Right lobe of liver (tissue), 6 donors: ENCODE results near the gene XCL1. TPM values are rescaled to one million over a fixed set of nuclear protein-coding genes. Genes with fewer than 3 reads are reported as not detected.

Experiments used
- ATAC-seq, 4 donors: fragments of 200-7000 bp; cut with Tn5 transposase; one replicate each; pipeline ENCODE4 v1.9.1; 2020; ENCODE audit warnings: mild to moderate bottlenecking in 4 of 4, moderate library complexity in 4 of 4
- DNase-seq, 3 donors: peaks; one replicate each; pipeline ENCODE4 v3.0.0-alpha.2; 2020
- H3K27ac ChIP-seq, 3 donors: fragments of 200-600 bp; one replicate each; pipeline ENCODE4 v1.8.0; 2022
- H3K27me3 ChIP-seq, 2 donors: fragments of 200-600 bp; one replicate each; pipeline ENCODE4 v1.8.0; 2022
- H3K36me3 ChIP-seq, 4 donors: fragments of 200-600 bp; sonication (generic) in 1 of 4; one replicate each; pipeline versions ENCODE4 v1.5.1 to v1.8.0; 2017 to 2022; ENCODE audit warnings: control low read depth in 1 of 4
- H3K4me1 ChIP-seq, 4 donors: fragments of 200-600 bp; sonication (generic) in 1 of 4; one replicate each; pipeline versions ENCODE4 v1.5.1 to v1.8.0; 2017 to 2022; ENCODE audit warnings: control low read depth in 1 of 4
- H3K4me3 ChIP-seq, 3 donors: fragments of 200-600 bp; one replicate each; pipeline ENCODE4 v1.8.0; 2022
- H3K9me3 ChIP-seq, 4 donors: fragments of 200-600 bp; sonication (generic) in 1 of 4; one replicate each; pipeline versions ENCODE4 v1.5.1 to v1.8.0; 2017 to 2022; ENCODE audit warnings: control low read depth in 1 of 4
- POLR2A ChIP-seq: fragments of 450-650 bp; IDR thresholded peaks from one replicate; pipeline ENCODE4 v1.6.1; 2017; ENCODE audit warnings: antibody characterized with exemption, mild to moderate bottlenecking
- WGBS: methylation state at CpG from one replicate; pipeline ENCODE4 v1.1.6; 2018; ENCODE audit warnings: low coverage, low lambda C conversion rate; ENCODE audit not compliant: insufficient coverage; ENCODE audit errors: missing lambda C conversion rate; 5-methylcytosine and 5-hydroxymethylcytosine counted together
- intact Hi-C, 2 donors: fragments of 100-400 bp; cut with DNase I; formaldehyde crosslinking; loops; one replicate each; pipeline versions ENCODE4 v1.11.2 to v1.14.1; 2022
- total RNA-seq, 6 experiments: library from RNA; depleted of rRNA in 2 of 6; stranded (reverse); fragments of >200 nt in 2 of 6; fragmentation: NEBNext Ultra II Directional in 3 of 6; extraction: Animal tissue kit (Norgen Biotek cat#: 25700) in 3 of 6; gene quantifications; one replicate each; pipeline versions ENCODE4 v1.1.0 to v1.2.4, GENCODE V29; 2016 to 2023
- TF ChIP-seq, protein P1 (sequence below), 4 donors: fragments of 200-600 bp in 3 of 4; fragments of 450-650 bp in 1 of 4; IDR thresholded peaks; one replicate each; pipeline versions ENCODE4 v1.5.1 to v1.8.0; 2016 to 2022; ENCODE audit warnings: antibody characterized with exemption in 4 of 4, mild to moderate bottlenecking in 2 of 4
- donor health status: DM: no; HTN: yes; CAD: no.
- donor health status: DM: no; HTN: no; CAD: no.
- donor health status: DM: no; HTN: no; CAD: no.
- donor health status: DM: no; HTN: yes; CAD: no.
- donor health status: DM: no; HTN: yes; CAD: no.

XCL1 gene
- total RNA-seq, 6 experiments from 2014 or later: 0.13 to 0.44 (median 0.22) TPM; not detected in 3

DNA sequence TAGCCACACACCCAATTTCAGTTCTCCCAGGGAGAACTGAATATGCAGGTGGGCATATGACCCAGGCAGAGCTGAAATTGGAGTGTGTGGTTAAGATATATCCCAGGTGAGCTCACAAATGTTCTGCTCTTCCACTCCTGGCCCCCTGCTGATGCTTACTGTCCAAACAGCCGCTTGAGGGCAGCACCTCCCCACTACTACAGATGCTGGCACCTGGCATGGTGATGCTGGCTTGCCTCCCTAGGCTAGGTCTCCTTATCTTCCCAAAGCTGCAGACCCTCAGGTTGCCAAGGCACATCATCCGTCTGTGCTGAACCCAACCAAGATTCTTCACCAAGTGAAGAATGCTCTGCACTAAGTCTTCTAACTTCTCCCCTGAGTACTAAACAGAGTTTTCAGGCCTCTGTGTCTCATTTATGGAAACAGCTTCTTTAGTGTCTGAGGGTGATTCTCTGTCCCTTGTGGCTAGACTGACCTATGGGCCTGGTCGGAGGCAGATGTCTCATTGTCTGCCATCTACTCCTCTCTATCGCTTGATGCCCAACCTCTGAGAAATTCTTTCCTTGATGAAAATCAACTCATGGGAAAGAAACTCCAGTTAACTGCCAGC, 27.2 kb downstream of the XCL1 start:
- TF ChIP-seq, protein P1, sequence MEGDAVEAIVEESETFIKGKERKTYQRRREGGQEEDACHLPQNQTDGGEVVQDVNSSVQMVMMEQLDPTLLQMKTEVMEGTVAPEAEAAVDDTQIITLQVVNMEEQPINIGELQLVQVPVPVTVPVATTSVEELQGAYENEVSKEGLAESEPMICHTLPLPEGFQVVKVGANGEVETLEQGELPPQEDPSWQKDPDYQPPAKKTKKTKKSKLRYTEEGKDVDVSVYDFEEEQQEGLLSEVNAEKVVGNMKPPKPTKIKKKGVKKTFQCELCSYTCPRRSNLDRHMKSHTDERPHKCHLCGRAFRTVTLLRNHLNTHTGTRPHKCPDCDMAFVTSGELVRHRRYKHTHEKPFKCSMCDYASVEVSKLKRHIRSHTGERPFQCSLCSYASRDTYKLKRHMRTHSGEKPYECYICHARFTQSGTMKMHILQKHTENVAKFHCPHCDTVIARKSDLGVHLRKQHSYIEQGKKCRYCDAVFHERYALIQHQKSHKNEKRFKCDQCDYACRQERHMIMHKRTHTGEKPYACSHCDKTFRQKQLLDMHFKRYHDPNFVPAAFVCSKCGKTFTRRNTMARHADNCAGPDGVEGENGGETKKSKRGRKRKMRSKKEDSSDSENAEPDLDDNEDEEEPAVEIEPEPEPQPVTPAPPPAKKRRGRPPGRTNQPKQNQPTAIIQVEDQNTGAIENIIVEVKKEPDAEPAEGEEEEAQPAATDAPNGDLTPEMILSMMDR (IDR thresholded peaks at IDR 0.05): peak; percentile 83 to 88 (median 85)
- TF ChIP-seq POLR2A: no peak
- Histone ChIP-seq H3K27ac (no peak overlapping the region), H3K4me3 (no peak overlapping the region), H3K9me3 (no peaks in the 10 kb centered on the region), H3K36me3 (no peaks in the 10 kb centered on the region), H3K4me1 (no peaks in the 10 kb centered on the region), H3K27me3 (no peaks in the 10 kb centered on the region)
- peak; percentile 69 to 81 (median 78) for DNase-seq
- ATAC-seq: peak; percentile 98 to 100 (median 99)
- intact Hi-C loops: loop anchor here in 1 of 2 donors (10.0 kb wide), 1 partner anchor 741 kb away; no protein-coding TSS in a partner anchor
- WGBS: 24% methylated on average over 4 of the region's 4 CpGs

DNA sequence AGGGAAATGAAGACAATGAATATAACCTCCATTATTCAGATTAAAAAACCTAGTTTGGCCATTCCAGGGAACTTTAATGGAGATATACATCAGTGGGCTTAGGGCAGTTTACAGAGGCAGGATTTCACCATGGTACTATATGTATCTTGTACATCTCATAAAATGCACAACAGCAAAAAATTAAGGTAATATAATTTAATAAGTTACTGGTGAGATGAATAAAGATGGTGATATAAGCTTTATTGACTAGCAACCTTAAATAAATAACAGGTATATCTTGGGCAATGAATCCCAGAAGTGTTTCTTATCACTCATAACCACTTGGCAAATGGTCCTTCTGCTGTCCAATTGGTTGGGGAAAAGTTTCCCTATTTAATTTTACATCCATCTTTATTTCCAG, 29.0 kb downstream of the XCL1 start:
- intact Hi-C loops: loop anchor here in 1 of 2 donors (10.0 kb wide), 1 partner anchor 739 kb away; no protein-coding TSS in a partner anchor
- no peak for ATAC-seq

DNA sequence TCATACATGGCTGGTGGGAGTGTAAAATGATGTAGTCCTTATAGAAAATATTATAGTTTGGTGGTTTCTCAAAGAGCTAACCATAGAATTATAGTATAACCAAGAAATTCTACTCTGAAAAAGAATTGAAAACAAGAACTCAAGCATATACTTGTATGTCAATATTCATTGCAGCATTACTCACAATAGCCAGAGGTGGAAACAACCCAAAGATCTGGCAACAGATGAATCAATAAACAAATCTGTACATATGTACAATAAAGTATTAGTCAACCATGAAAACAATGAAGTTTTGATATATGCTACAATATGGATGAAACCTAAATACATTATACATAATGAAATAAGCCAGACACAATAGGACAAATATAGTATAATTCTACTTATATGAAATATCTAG, 29.7 kb downstream of the XCL1 start:
- ATAC-seq (no peak), DNase-seq (no peak)
- TF ChIP-seq, protein P1 (IDR thresholded peaks at IDR 0.05): no peak
- no peak for TF ChIP-seq POLR2A
- no peak overlapping the region for H3K27ac ChIP-seq
- H3K36me3 ChIP-seq: no peaks in the 10 kb centered on the region
- H3K27me3 ChIP-seq: no peaks in the 10 kb centered on the region
- intact Hi-C loops: loop anchor here in 1 of 2 donors (10.0 kb wide), 1 partner anchor 739 kb away; no protein-coding TSS in a partner anchor
- H3K9me3 ChIP-seq: no peaks in the 10 kb centered on the region
- H3K4me1 ChIP-seq: no peaks in the 10 kb centered on the region
- no peak overlapping the region for H3K4me3 ChIP-seq

More for the DNA sequence above, 29.0 kb downstream of the XCL1 start:
- Histone ChIP-seq H3K27me3 (no peaks in the 10 kb centered on the region), H3K4me1 (no peaks in the 10 kb centered on the region), H3K9me3 (no peaks in the 10 kb centered on the region), H3K27ac (no peak overlapping the region), H3K36me3 (no peaks in the 10 kb centered on the region), H3K4me3 (no peak overlapping the region)
- no peak for DNase-seq
- TF ChIP-seq, protein P1 (IDR thresholded peaks at IDR 0.05): no peak
- no peak for TF ChIP-seq POLR2A

DNA sequence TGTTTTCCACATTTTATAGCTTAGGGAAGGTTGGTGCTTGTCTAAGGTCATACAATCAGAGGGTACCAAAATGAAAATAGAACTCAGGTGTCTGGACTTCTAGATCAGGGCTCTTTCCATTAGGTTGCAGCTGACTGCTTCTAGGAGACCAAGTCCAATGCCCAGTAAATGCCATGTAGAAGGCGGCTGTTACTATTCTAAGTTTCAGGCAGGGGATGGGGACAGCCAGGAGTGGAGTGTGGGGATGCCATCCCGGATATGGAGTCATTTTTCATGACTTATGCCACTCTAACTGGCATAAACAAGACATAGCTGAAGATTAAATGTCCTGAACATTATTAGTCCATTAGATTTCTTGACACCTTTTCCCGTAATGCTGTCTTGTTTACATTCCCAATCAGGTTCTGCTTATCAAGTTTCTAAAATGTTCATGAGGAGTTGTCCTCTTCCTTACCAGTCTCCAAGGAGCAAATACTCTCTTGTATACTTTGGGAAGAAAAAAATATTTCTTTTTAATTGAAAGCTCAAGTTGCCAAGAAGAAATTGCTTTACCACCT, 31.5 kb downstream of the XCL1 start:
- Histone ChIP-seq H3K36me3 (no peaks in the 10 kb centered on the region), H3K9me3 (no peaks in the 10 kb centered on the region), H3K27me3 (no peaks in the 10 kb centered on the region), H3K4me1 (no peaks in the 10 kb centered on the region), H3K4me3 (no peak overlapping the region), H3K27ac (no peak overlapping the region)
- DNase-seq (no peak), ATAC-seq (no peak)
- intact Hi-C loops: loop anchor here in 1 of 2 donors (10.0 kb wide), 1 partner anchor 737 kb away; no protein-coding TSS in a partner anchor
- WGBS: 63% methylated on average over 2 of the region's 3 CpGs
- TF ChIP-seq, protein P1 (IDR thresholded peaks at IDR 0.05): no peak
- TF ChIP-seq POLR2A: no peak
